Measurements from ENCODE around the gene RPP30.

DNA sequence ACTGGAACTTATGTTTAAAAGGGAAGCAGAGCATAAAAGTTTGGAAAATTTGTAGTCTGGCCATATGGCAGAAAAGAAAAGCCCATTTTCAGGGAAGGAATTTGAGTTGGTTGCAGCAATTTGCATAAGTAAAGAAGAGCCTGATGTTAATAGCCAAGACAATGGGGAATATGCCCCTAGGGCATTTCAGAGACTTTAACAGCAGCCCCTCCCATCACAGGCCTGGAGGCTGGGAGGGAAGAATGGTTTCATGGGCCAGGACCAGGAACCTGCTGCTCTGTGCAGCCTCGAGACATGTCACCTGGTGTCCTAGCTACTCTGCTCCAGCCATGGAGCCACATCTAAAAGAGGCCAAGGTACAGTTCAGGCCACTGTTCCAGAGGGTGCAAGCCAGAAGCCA is 49.3 kb upstream of the RPP30 start:
- TF ChIP-seq, protein P1, sequence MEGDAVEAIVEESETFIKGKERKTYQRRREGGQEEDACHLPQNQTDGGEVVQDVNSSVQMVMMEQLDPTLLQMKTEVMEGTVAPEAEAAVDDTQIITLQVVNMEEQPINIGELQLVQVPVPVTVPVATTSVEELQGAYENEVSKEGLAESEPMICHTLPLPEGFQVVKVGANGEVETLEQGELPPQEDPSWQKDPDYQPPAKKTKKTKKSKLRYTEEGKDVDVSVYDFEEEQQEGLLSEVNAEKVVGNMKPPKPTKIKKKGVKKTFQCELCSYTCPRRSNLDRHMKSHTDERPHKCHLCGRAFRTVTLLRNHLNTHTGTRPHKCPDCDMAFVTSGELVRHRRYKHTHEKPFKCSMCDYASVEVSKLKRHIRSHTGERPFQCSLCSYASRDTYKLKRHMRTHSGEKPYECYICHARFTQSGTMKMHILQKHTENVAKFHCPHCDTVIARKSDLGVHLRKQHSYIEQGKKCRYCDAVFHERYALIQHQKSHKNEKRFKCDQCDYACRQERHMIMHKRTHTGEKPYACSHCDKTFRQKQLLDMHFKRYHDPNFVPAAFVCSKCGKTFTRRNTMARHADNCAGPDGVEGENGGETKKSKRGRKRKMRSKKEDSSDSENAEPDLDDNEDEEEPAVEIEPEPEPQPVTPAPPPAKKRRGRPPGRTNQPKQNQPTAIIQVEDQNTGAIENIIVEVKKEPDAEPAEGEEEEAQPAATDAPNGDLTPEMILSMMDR (IDR thresholded peaks at IDR 0.05; ENCODE audit: insufficient read depth, low read length, poor library complexity, severe bottlenecking): no peak
- no peak for TF ChIP-seq EZH2phosphoT487 (conservative IDR thresholded peaks at IDR 0.05; ENCODE audit: low read length)

Measured in SU-DHL-6 (cell line).